BJ (cell line): ENCODE data around the gene TMEM198. TPM values are rescaled to one million over a fixed set of nuclear protein-coding genes. Genes with fewer than 3 reads are reported as not detected.

Experiments
- CTCF ChIA-PET: fragments of 350-600 bp; formaldehyde crosslinking; extraction: SDS; loops from one replicate; lab custom pipeline; 2021; ENCODE audit warnings: antibody characterized with exemption, inconsistent platforms; lab: Yijun Ruan, JAX
- POLR2A ChIA-PET: fragments of 300-600 bp; sonication (Branson Sonifier 250); formaldehyde crosslinking; extraction: SDS; loops from one replicate; lab custom pipeline; 2021; ENCODE audit warnings: antibody characterized with exemption; lab: Charles Lee
- DNase-seq: peaks from one replicate; pipeline ENCODE4 v3.0.0-alpha.2; 2011; ENCODE audit warnings: low read depth
- H3K27me3 ChIP-seq: 2 replicates; pipeline ENCODE4 v1.6.0; 2011; ENCODE audit warnings: low read length; ENCODE audit not compliant: control insufficient read depth, insufficient read depth
- H3K36me3 ChIP-seq: 2 replicates; pipeline ENCODE4 v1.5.1; 2011; ENCODE audit warnings: low read length; ENCODE audit not compliant: control insufficient read depth, insufficient read depth
- H3K4me3 ChIP-seq: 2 replicates; pipeline ENCODE4 v1.5.1; 2011; ENCODE audit warnings: low read depth, mild to moderate bottlenecking, control low read depth, low read length
- CTCF ChIP-seq: IDR thresholded peaks from 2 replicates; pipeline ENCODE4 v1.5.1; 2011; ENCODE audit warnings: low read depth, mild to moderate bottlenecking, control low read depth, inconsistent platforms, low read length, moderate library complexity; ENCODE audit not compliant: insufficient read depth
- polyA plus RNA-seq: library from polyadenylated mRNA; depleted of rRNA; stranded (reverse); fragments of >200 nt; gene quantifications from 2 replicates; pipeline ENCODE4 v1.2.3, GENCODE V29; 2011

The TMEM198 gene
- polyA plus RNA-seq, 1 experiment, result 4.0 TPM

GRCh38 chr2:219553463-219553963, 9.7 kb downstream of the TMEM198 start:
- TF ChIP-seq CTCF, result no peak
- ChIA-PET POLR2A (no interaction called here), CTCF (interaction anchor here (0.7 to 1.5 kb wide), 3 partner anchors 9 to 137 kb away, joined by 3 read pairs; partner anchors contain the start of genes CHPF and TMEM198)
- Histone ChIP-seq H3K4me3 (no peak overlapping the region), H3K27me3 (no peaks in the 10 kb centered on the region), H3K36me3 (peaks cover 1% of the 10 kb centered on the region; the same call in 1 of the 2 replicates)
- no peak for DNase-seq

- ChIA-PET POLR2A (interaction anchor here (0.5 kb wide), 1 partner anchor 166 kb away, joined by 4 read pairs; no protein-coding TSS in a partner anchor), CTCF (interaction anchor here (1.3 kb wide), 1 partner anchor 88 kb away, joined by 5 read pairs; no protein-coding TSS in a partner anchor)
- TF ChIP-seq CTCF, result no peak
- Histone ChIP-seq H3K27me3 (no peaks in the 10 kb centered on the region), H3K4me3 (no peak overlapping the region), H3K36me3 (peaks cover 1% of the 10 kb centered on the region; the same call in 1 of the 2 replicates)
- DNase-seq, result no peak
Observed at GRCh38 chr2:219554350-219554749, 10.5 kb downstream of the TMEM198 start.

- peaks cover 1% of the 10 kb centered on the region; the same call in 1 of the 2 replicates for H3K36me3 ChIP-seq
- no peak overlapping the region for H3K4me3 ChIP-seq
- ChIA-PET POLR2A (no interaction called here), CTCF (interaction anchor here (0.5 kb wide), 1 partner anchor 151 kb away, joined by 3 read pairs; no protein-coding TSS in a partner anchor)
- TF ChIP-seq CTCF, result no peak
- H3K27me3 ChIP-seq, result no peaks in the 10 kb centered on the region
- DNase-seq, result no peak
Observed at GRCh38 chr2:219555956-219556355, 12.1 kb downstream of the TMEM198 start.

GRCh38 chr2:219556413-219556812, 12.6 kb downstream of the TMEM198 start:
- ChIA-PET POLR2A (no interaction called here), CTCF (interaction anchor here (0.5 kb wide), 1 partner anchor 151 kb away, joined by 3 read pairs; no protein-coding TSS in a partner anchor)
- Histone ChIP-seq H3K4me3 (no peak overlapping the region), H3K27me3 (no peaks in the 10 kb centered on the region), H3K36me3 (peaks cover 1% of the 10 kb centered on the region; the same call in 1 of the 2 replicates)
- DNase-seq, result no peak
- no peak for TF ChIP-seq CTCF

GRCh38 chr2:219557320-219557719, 13.5 kb downstream of the TMEM198 start:
- CTCF ChIA-PET, result interaction anchor here (0.6 to 1.1 kb wide), 2 partner anchors 12 to 23 kb away, joined by 3 to 4 read pairs; no protein-coding TSS in a partner anchor

More at GRCh38 chr2:219557320-219557719, 13.5 kb downstream of the TMEM198 start:
- DNase-seq, result no peak
- POLR2A ChIA-PET, result no interaction called here
- Histone ChIP-seq H3K4me3 (no peak overlapping the region), H3K36me3 (peaks cover 3% of the 10 kb centered on the region; the same call in 1 of the 2 replicates), H3K27me3 (no peaks in the 10 kb centered on the region)
- no peak for TF ChIP-seq CTCF
